Adipose tissue (tissue), 3 donors: ENCODE data around the gene SLC7A10. TPM values are rescaled to one million over a fixed set of nuclear protein-coding genes. Genes with fewer than 3 reads are reported as not detected.
"Not testable (repeated sequence)": the region's sequence is repeated elsewhere in the genome, so short reads cannot be mapped to it uniquely, and the experiment has no call there.

ENCODE experiments used
- H3K27ac ChIP-seq: one replicate; pipeline ENCODE4 v1.5.1; 2013; ENCODE audit warnings: low read depth, low read length
- WGBS, 3 donors: extraction: QIAGEN DNeasy Blood & Tissue Kit; methylation state at CpG; one replicate each; pipeline ENCODE4 v1.1.7; 2013; 5-methylcytosine and 5-hydroxymethylcytosine counted together
- polyA plus RNA-seq, 3 donors: library from polyadenylated mRNA; stranded (reverse); fragments of 200-250 nt; gene quantifications; one replicate each; pipeline ENCODE4 v1.2.3, GENCODE V29; 2013
- donor health status: healthy with polysubstance abuse.
- donor health status: Bipolar disorder and iron deficiency.
- donor health status: healthy.

Gene SLC7A10
- polyA plus RNA-seq, 3 donors = 9.3 to 193 (median 32.8) TPM

DNA sequence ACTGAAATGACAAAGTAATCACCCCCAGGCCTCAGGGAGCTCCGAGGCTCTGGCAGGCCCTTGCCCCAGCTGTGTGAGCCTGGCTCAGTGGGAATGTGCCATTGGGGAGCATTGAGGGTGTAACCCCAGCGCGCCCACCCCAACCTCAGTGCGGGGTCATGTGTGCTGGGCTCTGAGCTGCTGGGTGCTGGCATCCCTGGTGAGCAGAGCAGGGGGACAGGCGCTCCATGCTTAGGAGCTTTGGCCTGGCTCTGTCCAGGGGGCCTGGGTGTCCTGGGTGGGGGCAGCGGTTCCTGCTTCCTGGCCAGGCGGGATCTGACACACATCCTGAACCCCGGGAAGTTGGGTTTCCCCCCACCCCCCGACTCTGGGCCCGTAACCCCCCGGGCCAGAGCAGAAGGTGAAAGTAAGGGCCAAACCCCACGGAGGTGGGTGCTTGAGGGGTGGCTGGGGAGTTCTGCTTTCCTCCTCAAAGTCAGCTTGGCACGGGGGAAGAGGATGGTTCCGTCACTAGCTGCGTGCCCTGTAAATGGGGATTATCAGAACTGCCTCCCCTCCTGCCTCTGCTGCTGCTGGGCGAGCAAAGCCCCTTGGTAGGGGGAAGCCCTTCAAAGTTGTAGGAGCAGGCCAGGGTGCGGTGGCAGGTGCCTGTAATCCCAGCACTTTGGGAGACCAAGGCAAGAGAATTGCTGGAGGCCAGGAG is 29.9 kb downstream of the SLC7A10 start:
- WGBS, 3 donors = 60 to 71% (median 61%) methylated on average over 17 of the region's 17 CpGs
- H3K27ac ChIP-seq = no peak overlapping the region

- 0 to 2% (median 1%) methylated on average over 27 to 49 of the region's 49 CpGs for WGBS, 3 donors
- H3K27ac ChIP-seq = no peak overlapping the region
Observed at GRCh38 chr19:33194886-33195644, 30.6 kb downstream of the SLC7A10 start.

DNA sequence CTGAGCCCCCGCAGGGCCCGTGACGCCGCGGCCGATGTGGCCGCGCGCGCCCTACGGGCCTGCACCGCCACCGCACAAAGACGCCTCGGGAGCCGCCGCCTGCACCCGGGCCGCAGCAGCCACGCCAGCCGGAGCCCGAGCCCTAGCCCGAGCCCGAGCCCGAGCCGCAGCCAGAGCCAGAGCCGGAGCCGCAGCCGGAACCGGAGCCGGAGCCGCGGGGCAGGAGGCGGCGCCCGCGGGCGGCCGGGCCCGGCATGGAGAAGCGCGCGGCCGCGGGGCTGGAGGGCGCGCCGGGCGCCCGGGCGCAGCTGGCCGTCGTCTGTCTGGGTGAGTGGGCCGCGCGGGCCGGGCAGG is 31.1 kb downstream of the SLC7A10 start:
- 0 to 1% (median 0%) methylated on average over 17 to 57 of the region's 57 CpGs for WGBS, 3 donors
- no peak overlapping the region for H3K27ac ChIP-seq

GRCh38 chr19:33193865-33194362 is 31.7 kb downstream of the SLC7A10 start, which contains the start of gene LRP3:
TSS of gene LRP3 (plus strand) at chr19:33194330. CDS start at chr19:33194786, 456 bp downstream.
- no peak within 1 kb of the TSS for H3K27ac ChIP-seq
- 4 to 12% (median 5%) methylated on average over 18 to 50 of the region's 50 CpGs for WGBS, 3 donors

DNA sequence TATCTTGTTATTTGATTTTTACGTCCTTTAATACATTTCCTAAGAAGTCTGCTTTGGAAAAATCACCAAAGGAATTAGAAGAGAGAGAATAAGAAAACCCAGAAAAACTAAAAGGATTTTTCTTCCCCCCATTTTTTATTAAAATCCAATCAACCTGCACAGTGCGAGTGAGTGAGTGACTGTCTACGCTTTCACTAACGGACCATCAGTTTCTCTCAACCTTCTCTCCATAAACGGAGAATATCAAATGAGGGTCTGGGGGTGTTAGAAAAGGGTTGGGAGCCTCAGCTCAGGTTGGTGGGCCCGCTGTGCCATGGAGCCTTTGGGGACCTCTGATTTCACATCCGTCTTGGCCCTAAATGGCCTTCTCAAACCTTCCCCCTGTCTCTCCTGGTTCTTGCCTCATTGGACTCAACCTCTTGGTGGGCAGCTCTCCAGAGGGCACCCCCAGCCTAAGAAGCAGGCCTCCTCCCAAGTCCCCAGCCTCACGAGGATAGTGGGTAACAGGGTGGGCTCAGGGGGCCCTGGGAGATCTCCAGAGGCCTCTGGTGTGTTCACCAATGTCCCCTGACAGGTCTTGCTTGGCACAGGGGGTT is 32.3 kb downstream of the SLC7A10 start:
- WGBS, 3 donors = 76 to 87% (median 82%) methylated on average over 8 of the region's 8 CpGs

DNA sequence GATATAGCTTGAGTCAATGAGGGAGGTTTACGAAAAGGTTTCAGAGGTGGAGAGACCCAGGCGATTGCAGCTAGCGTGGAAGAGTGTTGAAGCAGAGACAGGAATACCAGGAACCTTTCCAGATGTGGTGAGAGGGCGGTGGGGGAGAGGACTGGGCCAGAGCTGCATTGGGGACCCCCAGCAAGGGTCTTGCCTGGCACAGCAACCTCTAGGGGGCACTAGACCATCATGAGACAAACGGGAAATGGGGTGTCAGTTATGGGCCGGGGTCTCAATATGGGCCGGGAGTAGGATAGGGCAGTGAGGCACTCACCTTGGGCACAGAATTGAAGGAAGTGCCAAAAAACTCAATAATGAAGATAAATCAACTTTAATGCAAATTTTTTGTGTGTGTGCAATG is 33.6 kb downstream of the SLC7A10 start:
- H3K27ac ChIP-seq = no peak overlapping the region
- WGBS, 3 donors = 65 to 76% (median 73%) methylated on average over 7 of the region's 7 CpGs

More for the DNA sequence above, 32.3 kb downstream of the SLC7A10 start:
- H3K27ac ChIP-seq = no peak overlapping the region

GRCh38 chr19:33191501-33191900 is 34.1 kb downstream of the SLC7A10 start:
- 86 to 94% (median 89%) methylated on average over 6 of the region's 6 CpGs for WGBS, 3 donors
- no peak overlapping the region for H3K27ac ChIP-seq

- 85 to 92% (median 92%) methylated on average over 4 of the region's 4 CpGs for WGBS, 3 donors
- not testable (repeated sequence) for H3K27ac ChIP-seq
Observed at GRCh38 chr19:33191092-33191491, 34.6 kb downstream of the SLC7A10 start.

GRCh38 chr19:33189453-33189852 is 36.2 kb downstream of the SLC7A10 start:
- 0% methylated on average over 1 of the region's 1 CpG for WGBS, 3 donors
- no peak overlapping the region for H3K27ac ChIP-seq

GRCh38 chr19:33187183-33187540 is 38.5 kb downstream of the SLC7A10 start:
- H3K27ac ChIP-seq = no peak overlapping the region
- WGBS, 3 donors = 47 to 74% (median 61%) methylated on average over 8 of the region's 8 CpGs

GRCh38 chr19:33186431-33187182 is 39.0 kb downstream of the SLC7A10 start:
- 41 to 66% (median 55%) methylated on average over 11 of the region's 11 CpGs for WGBS, 3 donors
- no peak overlapping the region for H3K27ac ChIP-seq

DNA sequence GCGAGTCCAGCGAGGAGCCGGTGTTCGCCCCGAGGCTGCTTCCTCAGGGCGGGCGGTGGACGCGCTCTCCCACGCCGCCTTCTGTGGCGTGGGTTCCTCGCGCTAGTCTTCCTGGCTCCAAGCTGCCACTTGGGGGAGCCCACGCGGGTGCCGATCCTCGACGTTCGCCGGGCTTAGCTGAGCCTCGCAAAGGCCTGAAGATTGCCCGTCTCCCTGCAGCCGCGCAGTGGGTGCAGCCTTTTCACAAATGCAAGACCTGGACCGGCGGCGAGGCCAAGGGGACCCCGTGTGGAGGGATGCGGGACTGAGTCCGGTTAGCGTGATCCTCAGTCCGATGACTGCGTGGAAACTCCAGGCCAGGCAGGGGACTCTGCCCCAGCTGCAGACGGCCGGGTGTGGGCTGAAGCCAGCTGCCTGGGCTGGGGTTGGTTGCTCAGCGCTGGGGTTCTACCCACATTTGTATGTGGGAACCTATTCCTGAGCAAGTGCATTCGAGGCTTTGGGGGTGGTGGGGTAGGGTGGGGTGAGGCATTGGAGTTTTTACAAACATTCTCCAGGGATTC is 48.2 kb downstream of the SLC7A10 start:
- 0% methylated on average over 28 to 38 of the region's 38 CpGs for WGBS, 3 donors
- H3K27ac ChIP-seq = no peak overlapping the region

DNA sequence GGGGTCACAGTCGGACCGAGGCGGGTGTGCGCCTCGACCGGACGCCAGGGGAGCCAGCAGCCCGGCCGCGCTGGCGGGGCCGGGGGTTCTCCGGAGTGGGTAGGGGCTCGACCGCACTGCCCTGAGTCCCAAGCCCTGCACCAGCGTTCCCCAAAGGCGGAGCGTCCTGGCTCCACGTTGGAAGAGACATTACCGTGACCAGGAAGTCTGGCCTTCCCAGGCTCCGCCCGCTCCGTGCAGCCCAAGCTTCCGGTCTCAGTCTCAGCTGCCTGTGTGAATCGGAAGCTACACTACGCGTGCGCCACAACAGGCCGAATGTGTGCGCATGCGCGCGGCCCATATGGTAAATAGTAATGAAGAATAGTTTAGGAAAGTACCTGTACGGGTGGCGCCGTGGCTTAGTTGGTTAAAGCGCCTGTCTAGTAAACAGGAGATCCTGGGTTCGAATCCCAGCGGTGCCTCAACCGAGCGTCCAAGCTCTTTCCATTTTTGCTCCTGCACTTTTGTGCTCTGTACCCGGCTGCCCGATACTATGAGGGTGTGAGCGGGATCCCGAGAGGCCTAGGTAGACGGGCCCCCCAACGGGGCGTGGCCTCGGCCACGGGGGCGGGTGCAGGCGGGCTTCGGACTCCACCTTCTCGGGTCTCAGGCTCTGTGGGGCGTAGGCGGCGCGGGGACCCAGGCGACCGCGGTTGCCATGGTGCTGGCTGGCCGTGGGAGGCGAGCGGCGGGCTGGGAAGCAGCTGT is 48.8 kb downstream of the SLC7A10 start:
- H3K27ac ChIP-seq = no peak overlapping the region
- 0 to 1% (median 0%) methylated on average over 61 to 65 of the region's 65 CpGs for WGBS, 3 donors

DNA sequence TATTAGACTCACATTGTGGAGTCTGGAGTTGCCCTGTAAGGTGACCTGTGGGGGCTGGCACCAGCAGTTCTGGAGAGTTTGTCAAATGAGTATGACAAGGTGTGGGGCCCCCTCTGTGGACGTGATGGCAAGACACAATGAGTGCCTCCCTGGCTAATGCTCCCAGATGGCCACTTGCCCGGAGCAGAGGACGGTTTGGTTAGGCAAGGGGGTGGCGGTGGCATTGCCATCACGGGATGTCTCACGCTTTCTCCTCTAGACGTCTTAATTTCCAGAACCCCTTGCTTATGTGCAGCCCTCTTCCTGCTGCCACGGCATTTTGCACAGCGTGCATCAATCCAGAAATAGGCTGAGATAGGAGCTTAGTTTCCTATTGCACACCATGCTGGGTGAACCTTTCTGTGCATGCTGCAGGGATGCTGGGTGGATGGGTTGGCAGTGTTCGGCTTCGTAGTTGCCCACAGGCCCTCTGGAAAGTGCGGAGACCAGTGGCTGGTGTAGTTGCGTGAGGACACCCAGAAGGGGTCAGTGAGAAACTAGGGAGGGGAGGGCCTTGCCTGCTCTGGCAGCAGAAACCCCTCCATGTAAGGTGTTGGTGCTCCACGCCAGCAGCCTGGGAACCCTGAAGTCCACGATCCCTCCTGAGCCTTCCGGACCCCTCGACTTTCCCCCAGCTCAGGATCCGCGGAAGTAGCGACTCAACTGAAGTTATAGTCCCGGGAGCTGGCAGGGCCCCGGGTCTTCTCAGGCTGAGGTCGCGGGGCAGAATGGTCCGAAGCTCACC is 49.6 kb downstream of the SLC7A10 start:
- no peak overlapping the region for H3K27ac ChIP-seq
- 9 to 12% (median 11%) methylated on average over 25 of the region's 25 CpGs for WGBS, 3 donors

DNA sequence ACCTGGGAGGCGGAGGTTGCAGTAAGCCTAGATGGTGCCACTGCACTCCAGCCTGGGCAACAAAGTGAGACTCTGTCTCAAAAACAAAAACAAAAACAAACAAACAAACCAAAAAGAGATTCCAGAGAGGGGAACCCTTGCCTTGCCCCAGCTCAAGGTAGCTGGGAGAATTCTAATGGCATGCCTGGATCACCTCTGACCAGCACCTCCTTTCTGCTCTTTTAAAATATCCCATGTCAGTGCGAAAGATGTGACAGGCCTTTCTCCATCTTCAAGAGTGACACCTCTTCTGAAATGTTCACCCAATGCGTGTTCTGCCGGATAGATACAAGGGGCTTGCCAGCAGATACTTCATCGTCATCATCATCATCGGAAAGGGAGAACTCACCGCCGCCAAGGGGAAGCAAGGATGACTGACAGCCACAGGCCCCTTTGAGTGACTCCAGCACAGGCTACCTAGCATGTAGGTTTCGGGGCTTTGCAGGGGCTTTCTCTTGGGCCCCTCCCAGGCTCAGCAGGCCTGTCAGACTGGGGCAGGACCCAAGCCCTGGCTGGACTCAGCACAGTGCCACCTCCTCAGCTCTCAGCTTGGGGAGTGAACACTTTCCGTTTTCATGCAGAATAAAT is 50.4 kb downstream of the SLC7A10 start:
- H3K27ac ChIP-seq = no peak overlapping the region
- WGBS, 3 donors = 86 to 91% (median 90%) methylated on average over 10 of the region's 10 CpGs

- WGBS, 3 donors = 88 to 96% (median 94%) methylated on average over 4 to 5 of the region's 5 CpGs
- H3K27ac ChIP-seq = no peak overlapping the region
Observed at GRCh38 chr19:33174186-33174585, 51.5 kb downstream of the SLC7A10 start.
